HCT116 (cell line): ENCODE results near the gene SEMA6A.

Experiments used
- EZH2 ChIP-seq: fragments of 200-600 bp; sonication (generic); IDR thresholded peaks from 2 replicates; pipeline ENCODE4 v1.6.1; 2017; ENCODE audit warnings: antibody characterized with exemption, mixed run types
- EZH2phosphoT487 ChIP-seq: fragments of 200-600 bp; IDR thresholded peaks from 2 replicates; pipeline ENCODE4 v1.6.1; 2018; ENCODE audit warnings: antibody characterized with exemption, borderline replicate concordance
- POLR2AphosphoS5 ChIP-seq: IDR thresholded peaks from 2 replicates; pipeline ENCODE4 v1.6.1; 2011; ENCODE audit warnings: mild to moderate bottlenecking, low read depth, low read length, moderate library complexity
- RAD21 ChIP-seq: IDR thresholded peaks from 2 replicates; pipeline ENCODE4 v1.6.1; 2012; ENCODE audit warnings: low read depth, mild to moderate bottlenecking
- SP1 ChIP-seq: IDR thresholded peaks from 2 replicates; pipeline ENCODE4 v1.6.1; 2012; ENCODE audit warnings: low read depth
- TCF7L2 ChIP-seq: IDR thresholded peaks from 2 replicates; pipeline ENCODE4 v1.7.0; 2011; ENCODE audit warnings: borderline replicate concordance, inconsistent platforms; ENCODE audit not compliant: insufficient read depth, insufficient read length; ENCODE audit errors: extremely low read depth
- TF ChIP-seq, protein P1 (sequence below), 3 experiments: fragments of 200-600 bp in 1 of 3; sonication (generic) in 1 of 3; IDR thresholded peaks in 2 of 3; conservative IDR thresholded peaks in 1 of 3; 2 replicates each; pipeline ENCODE4 v1.5.1; 2012 to 2017; ENCODE audit warnings: low read depth in 2 of 3, low read length in 2 of 3, antibody characterized with exemption in 1 of 3, borderline replicate concordance in 1 of 3, control low read depth in 1 of 3, mild to moderate bottlenecking in 1 of 3, mixed read lengths in 1 of 3, mixed run types in 1 of 3, moderate library complexity in 1 of 3; ENCODE audit not compliant: insufficient read depth in 1 of 3
- TF ChIP-seq, protein P2 (sequence below): IDR thresholded peaks from 2 replicates; pipeline ENCODE4 v1.6.1; 2011; ENCODE audit warnings: mild to moderate bottlenecking, low read length, moderate library complexity; ENCODE audit not compliant: insufficient replicate concordance; ENCODE audit errors: extremely low read depth
- TF ChIP-seq, protein P3 (sequence below): IDR thresholded peaks from 2 replicates; pipeline ENCODE4 v1.6.1; 2012

- TF ChIP-seq SP1 (no peak), TCF7L2 (no peak), POLR2AphosphoS5 (no peak), EZH2phosphoT487 (no peak), RAD21 (no peak), EZH2 (no peak)
- TF ChIP-seq, protein P1, sequence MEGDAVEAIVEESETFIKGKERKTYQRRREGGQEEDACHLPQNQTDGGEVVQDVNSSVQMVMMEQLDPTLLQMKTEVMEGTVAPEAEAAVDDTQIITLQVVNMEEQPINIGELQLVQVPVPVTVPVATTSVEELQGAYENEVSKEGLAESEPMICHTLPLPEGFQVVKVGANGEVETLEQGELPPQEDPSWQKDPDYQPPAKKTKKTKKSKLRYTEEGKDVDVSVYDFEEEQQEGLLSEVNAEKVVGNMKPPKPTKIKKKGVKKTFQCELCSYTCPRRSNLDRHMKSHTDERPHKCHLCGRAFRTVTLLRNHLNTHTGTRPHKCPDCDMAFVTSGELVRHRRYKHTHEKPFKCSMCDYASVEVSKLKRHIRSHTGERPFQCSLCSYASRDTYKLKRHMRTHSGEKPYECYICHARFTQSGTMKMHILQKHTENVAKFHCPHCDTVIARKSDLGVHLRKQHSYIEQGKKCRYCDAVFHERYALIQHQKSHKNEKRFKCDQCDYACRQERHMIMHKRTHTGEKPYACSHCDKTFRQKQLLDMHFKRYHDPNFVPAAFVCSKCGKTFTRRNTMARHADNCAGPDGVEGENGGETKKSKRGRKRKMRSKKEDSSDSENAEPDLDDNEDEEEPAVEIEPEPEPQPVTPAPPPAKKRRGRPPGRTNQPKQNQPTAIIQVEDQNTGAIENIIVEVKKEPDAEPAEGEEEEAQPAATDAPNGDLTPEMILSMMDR (IDR thresholded peaks at IDR 0.05 in 2 of 3, conservative IDR thresholded peaks at IDR 0.05 in 1 of 3; ENCODE audit: borderline replicate concordance in 1 of 3, insufficient read depth in 1 of 3, low read depth in 2 of 3, low read length in 2 of 3), result no peak
- TF ChIP-seq, protein P2, sequence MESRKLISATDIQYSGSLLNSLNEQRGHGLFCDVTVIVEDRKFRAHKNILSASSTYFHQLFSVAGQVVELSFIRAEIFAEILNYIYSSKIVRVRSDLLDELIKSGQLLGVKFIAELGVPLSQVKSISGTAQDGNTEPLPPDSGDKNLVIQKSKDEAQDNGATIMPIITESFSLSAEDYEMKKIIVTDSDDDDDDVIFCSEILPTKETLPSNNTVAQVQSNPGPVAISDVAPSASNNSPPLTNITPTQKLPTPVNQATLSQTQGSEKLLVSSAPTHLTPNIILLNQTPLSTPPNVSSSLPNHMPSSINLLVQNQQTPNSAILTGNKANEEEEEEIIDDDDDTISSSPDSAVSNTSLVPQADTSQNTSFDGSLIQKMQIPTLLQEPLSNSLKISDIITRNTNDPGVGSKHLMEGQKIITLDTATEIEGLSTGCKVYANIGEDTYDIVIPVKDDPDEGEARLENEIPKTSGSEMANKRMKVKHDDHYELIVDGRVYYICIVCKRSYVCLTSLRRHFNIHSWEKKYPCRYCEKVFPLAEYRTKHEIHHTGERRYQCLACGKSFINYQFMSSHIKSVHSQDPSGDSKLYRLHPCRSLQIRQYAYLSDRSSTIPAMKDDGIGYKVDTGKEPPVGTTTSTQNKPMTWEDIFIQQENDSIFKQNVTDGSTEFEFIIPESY, result no peak
- TF ChIP-seq, protein P3, sequence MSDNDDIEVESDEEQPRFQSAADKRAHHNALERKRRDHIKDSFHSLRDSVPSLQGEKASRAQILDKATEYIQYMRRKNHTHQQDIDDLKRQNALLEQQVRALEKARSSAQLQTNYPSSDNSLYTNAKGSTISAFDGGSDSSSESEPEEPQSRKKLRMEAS, result no peak
Observed at GRCh38 chr5:116524051-116524904, 50.3 kb downstream of the SEMA6A start.
